Caco-2 (cell line): ENCODE measurements around the gene STK32B. TPM values are rescaled to one million over a fixed set of nuclear protein-coding genes. Genes with fewer than 3 reads are reported as not detected.

Experiments used
- BruUV-seq: library from RNA; stranded (reverse); fragments of 400-500 nt; replicated peaks from 2 replicates; lab custom pipeline; 2021; lab: Mats Ljungman, UMichigan
- CTCF ChIA-PET: fragments of 300-600 bp; sonication (Branson Sonifier 250); formaldehyde crosslinking; loops from one replicate; lab custom pipeline; 2022; ENCODE audit warnings: antibody characterized with exemption; lab: Charles Lee
- POLR2A ChIA-PET: fragments of 300-600 bp; sonication (Branson Sonifier 250); formaldehyde crosslinking; loops from one replicate; lab custom pipeline; 2022; ENCODE audit warnings: antibody characterized with exemption; lab: Charles Lee
- DNase-seq, 2 experiments: peaks; one replicate each; pipeline versions ENCODE4 v3.0.0 to v3.0.0-alpha.2; 2020 to 2022
- H3K27me3 ChIP-seq: replicated peaks from 2 replicates; pipeline ENCODE4 v1.6.0; 2011; ENCODE audit warnings: low read length; ENCODE audit not compliant: control insufficient read depth, insufficient read depth
- H3K36me3 ChIP-seq: 2 replicates; pipeline ENCODE4 v1.5.1; 2011; ENCODE audit warnings: low read length; ENCODE audit not compliant: control insufficient read depth, insufficient read depth
- H3K4me1 ChIP-seq: fragments of 250-450 bp; sonication (Bioruptor Pico); 2 replicates; pipeline ENCODE4 v1.5.1; 2020; ENCODE audit warnings: mild to moderate bottlenecking
- H3K4me3 ChIP-seq: 2 replicates; pipeline ENCODE4 v1.5.1; 2011; ENCODE audit warnings: low read depth, mild to moderate bottlenecking, control low read depth, low read length
- H3K9me3 ChIP-seq: fragments of 250-450 bp; sonication (Bioruptor Pico); 2 replicates; pipeline ENCODE4 v1.5.1; 2020; ENCODE audit warnings: mild to moderate bottlenecking, moderate library complexity
- H3K27ac Mint-ChIP-seq: one replicate; pipeline ENCODE4 v1.8.0; 2022; ENCODE audit warnings: mixed read lengths; ENCODE audit not compliant: unreplicated experiment
- H3K27me3 Mint-ChIP-seq: one replicate; pipeline ENCODE4 v1.8.0; 2022; ENCODE audit warnings: mixed read lengths; ENCODE audit not compliant: insufficient read depth, unreplicated experiment
- H3K36me3 Mint-ChIP-seq: one replicate; pipeline ENCODE4 v1.8.0; 2022; ENCODE audit warnings: mild to moderate bottlenecking, mixed read lengths; ENCODE audit not compliant: insufficient read depth, unreplicated experiment
- H3K4me1 Mint-ChIP-seq: one replicate; pipeline ENCODE4 v1.8.0; 2022; ENCODE audit warnings: low read depth, mixed read lengths; ENCODE audit not compliant: unreplicated experiment
- H3K4me3 Mint-ChIP-seq: one replicate; pipeline ENCODE4 v1.8.0; 2022; ENCODE audit warnings: mild to moderate bottlenecking, moderate library complexity, mixed read lengths; ENCODE audit not compliant: unreplicated experiment
- H3K9me3 Mint-ChIP-seq: one replicate; pipeline ENCODE4 v1.8.0; 2022; ENCODE audit warnings: mixed read lengths; ENCODE audit not compliant: unreplicated experiment
- intact Hi-C: fragments of 100-400 bp; cut with micrococcal nuclease; formaldehyde crosslinking; loops from one replicate; pipeline ENCODE4 v1.10.0; 2022; ENCODE audit not compliant: unreplicated experiment
- total RNA-seq: library from RNA; stranded (reverse); gene quantifications from 2 replicates; pipeline ENCODE4 v1.2.3, GENCODE V29; 2022
- TF ChIP-seq, protein P1 (sequence below), 2 experiments: fragments of 200-600 bp in 1 of 2; IDR thresholded peaks; 1 replicate in 1 of 2; 2 replicates in 1 of 2; pipeline versions ENCODE4 v1.5.1 to v1.8.0; 2011 to 2022; ENCODE audit warnings: antibody characterized with exemption in 1 of 2, control low read depth in 1 of 2, inconsistent platforms in 1 of 2, low read depth in 1 of 2, low read length in 1 of 2, mild to moderate bottlenecking in 1 of 2, moderate library complexity in 1 of 2; ENCODE audit not compliant: insufficient read depth in 1 of 2, severe bottlenecking in 1 of 2, unreplicated experiment in 1 of 2

Gene STK32B
- total RNA-seq, 1 experiment from 2014 or later = 11.2 TPM

- Mint-ChIP-seq H3K36me3 (peaks cover 8% of the 10 kb centered on the region), H3K27ac (no peak overlapping the region), H3K4me3 (no peak overlapping the region), H3K4me1 (no peaks in the 10 kb centered on the region), H3K27me3 (no peaks in the 10 kb centered on the region), H3K9me3 (peaks cover 4% of the 10 kb centered on the region)
- Histone ChIP-seq H3K4me3 (no peak overlapping the region), H3K9me3 (no peaks in the 10 kb centered on the region), H3K27me3 (no peaks in the 10 kb centered on the region), H3K36me3 (no peaks in the 10 kb centered on the region), H3K4me1 (no peaks in the 10 kb centered on the region)
- DNase-seq = no peak
- intact Hi-C loops = no loop called here
- no TSS peak for BruUV-seq
- ChIA-PET CTCF (no interaction called here), POLR2A (no interaction called here)
- TF ChIP-seq, protein P1, sequence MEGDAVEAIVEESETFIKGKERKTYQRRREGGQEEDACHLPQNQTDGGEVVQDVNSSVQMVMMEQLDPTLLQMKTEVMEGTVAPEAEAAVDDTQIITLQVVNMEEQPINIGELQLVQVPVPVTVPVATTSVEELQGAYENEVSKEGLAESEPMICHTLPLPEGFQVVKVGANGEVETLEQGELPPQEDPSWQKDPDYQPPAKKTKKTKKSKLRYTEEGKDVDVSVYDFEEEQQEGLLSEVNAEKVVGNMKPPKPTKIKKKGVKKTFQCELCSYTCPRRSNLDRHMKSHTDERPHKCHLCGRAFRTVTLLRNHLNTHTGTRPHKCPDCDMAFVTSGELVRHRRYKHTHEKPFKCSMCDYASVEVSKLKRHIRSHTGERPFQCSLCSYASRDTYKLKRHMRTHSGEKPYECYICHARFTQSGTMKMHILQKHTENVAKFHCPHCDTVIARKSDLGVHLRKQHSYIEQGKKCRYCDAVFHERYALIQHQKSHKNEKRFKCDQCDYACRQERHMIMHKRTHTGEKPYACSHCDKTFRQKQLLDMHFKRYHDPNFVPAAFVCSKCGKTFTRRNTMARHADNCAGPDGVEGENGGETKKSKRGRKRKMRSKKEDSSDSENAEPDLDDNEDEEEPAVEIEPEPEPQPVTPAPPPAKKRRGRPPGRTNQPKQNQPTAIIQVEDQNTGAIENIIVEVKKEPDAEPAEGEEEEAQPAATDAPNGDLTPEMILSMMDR (IDR thresholded peaks at IDR 0.05; ENCODE audit: insufficient read depth in 1 of 2, low read depth in 1 of 2, low read length in 1 of 2, severe bottlenecking in 1 of 2, unreplicated experiment in 1 of 2) = no peak
These were observed 338.6 kb downstream of the STK32B start for GRCh38 chr4:5389756-5390310.

DNA sequence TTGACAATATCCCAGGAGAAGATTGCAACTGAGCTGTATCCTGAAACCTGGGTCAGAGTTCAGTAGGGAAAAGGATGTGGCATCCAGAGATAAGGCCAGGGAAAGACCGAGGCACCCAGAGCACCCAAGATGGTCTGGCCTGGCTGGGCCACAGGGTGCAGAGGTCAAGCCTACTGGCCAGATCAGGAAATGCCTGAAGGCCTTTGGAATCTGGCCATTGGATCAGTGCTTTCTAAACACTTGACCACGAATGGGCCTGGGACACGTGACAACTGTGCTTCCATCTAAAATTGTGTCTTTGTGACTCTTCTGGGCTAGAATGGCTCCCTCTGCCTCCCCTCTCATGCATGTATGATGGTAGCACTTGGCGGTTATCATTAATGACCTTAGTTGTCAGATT is 340.2 kb downstream of the STK32B start:
- no peaks in the 10 kb centered on the region for H3K27me3 ChIP-seq
- no peak overlapping the region for H3K4me3 ChIP-seq
- Mint-ChIP-seq H3K4me3 (no peak overlapping the region), H3K27me3 (peaks cover 2% of the 10 kb centered on the region), H3K9me3 (peaks cover 17% of the 10 kb centered on the region), H3K36me3 (peaks cover 8% of the 10 kb centered on the region), H3K27ac (no peak overlapping the region), H3K4me1 (no peaks in the 10 kb centered on the region)
- H3K9me3 ChIP-seq = no peaks in the 10 kb centered on the region
- H3K4me1 ChIP-seq = no peaks in the 10 kb centered on the region
- BruUV-seq = no TSS peak
- intact Hi-C loops = no loop called here
- TF ChIP-seq, protein P1 (IDR thresholded peaks at IDR 0.05; ENCODE audit: insufficient read depth in 1 of 2, low read depth in 1 of 2, low read length in 1 of 2, severe bottlenecking in 1 of 2, unreplicated experiment in 1 of 2) = no peak
- POLR2A ChIA-PET = no interaction called here
- no peaks in the 10 kb centered on the region for H3K36me3 ChIP-seq
- no peak for DNase-seq
- CTCF ChIA-PET = no interaction called here

GRCh38 chr4:5393911-5394513 is 342.7 kb downstream of the STK32B start:
- no TSS peak for BruUV-seq
- H3K9me3 ChIP-seq = no peaks in the 10 kb centered on the region
- Mint-ChIP-seq H3K36me3 (peaks cover 8% of the 10 kb centered on the region), H3K9me3 (peaks cover 19% of the 10 kb centered on the region), H3K4me3 (no peak overlapping the region), H3K27ac (no peak overlapping the region), H3K4me1 (no peaks in the 10 kb centered on the region), H3K27me3 (peaks cover 2% of the 10 kb centered on the region)
- no peaks in the 10 kb centered on the region for H3K4me1 ChIP-seq
- intact Hi-C loops = no loop called here
- CTCF ChIA-PET = no interaction called here
- H3K4me3 ChIP-seq = no peak overlapping the region
- no peaks in the 10 kb centered on the region for H3K27me3 ChIP-seq
- POLR2A ChIA-PET = no interaction called here
- TF ChIP-seq, protein P1 (IDR thresholded peaks at IDR 0.05; ENCODE audit: insufficient read depth in 1 of 2, low read depth in 1 of 2, low read length in 1 of 2, severe bottlenecking in 1 of 2, unreplicated experiment in 1 of 2) = no peak
- H3K36me3 ChIP-seq = no peaks in the 10 kb centered on the region
- DNase-seq = no peak
